Measurements from ENCODE around the gene SLC6A16. TPM values are rescaled to one million over a fixed set of nuclear protein-coding genes. Genes with fewer than 3 reads are reported as not detected.
"Not testable (repeated sequence)": the region's sequence is repeated elsewhere in the genome, so short reads cannot be mapped to it uniquely, and the experiment has no call there.

Gene SLC6A16
- 1 to 10 TPM in 1 of 4 donors, under 1 TPM in 2, not detected in 1; 0.23 to 1.4 (median 0.34) TPM for total RNA-seq

GRCh38 chr19:49324801-49325576 is at the start of gene SLC6A16:
Gene SLC6A16, minus strand, starts transcription at chr19:49325191. Its CDS starts 13,844 bp downstream, at chr19:49311347.
- no peaks in the 10 kb centered on the region for H3K4me1 ChIP-seq
- no peaks in the 10 kb centered on the region for H3K9me3 ChIP-seq
- 94% methylated on average over 32 of the region's 38 CpGs for WGBS
- no peak within 1 kb of the TSS for H3K27ac ChIP-seq
- no peak within 1 kb of the TSS for H3K4me3 ChIP-seq
- H3K36me3 ChIP-seq = no peaks in the 10 kb centered on the region
- no peaks in the 10 kb centered on the region for H3K27me3 ChIP-seq
- DNase-seq (ENCODE audit: low spot score in 2 of 2) = no peak
- TF ChIP-seq POLR2AphosphoS5 (IDR thresholded peaks at IDR 0.05) (no peak), EP300 (IDR thresholded peaks at IDR 0.05) (no peak), POLR2A (IDR thresholded peaks at IDR 0.05) (no peak), CTCF (IDR thresholded peaks at IDR 0.05) (no peak)

- not testable (repeated sequence) for DNase-seq (ENCODE audit: low spot score in 2 of 2); H3K4me1 ChIP-seq; H3K27me3 ChIP-seq; H3K4me3 ChIP-seq; H3K36me3 ChIP-seq; H3K27ac ChIP-seq
- 83% methylated on average over 3 of the region's 3 CpGs for WGBS
- peaks cover 13% of the 10 kb centered on the region for H3K9me3 ChIP-seq
These were observed 48.2 kb upstream of the SLC6A16 start for GRCh38 chr19:49373174-49373573.

GRCh38 chr19:49371184-49371583 is 46.2 kb upstream of the SLC6A16 start:
- Histone ChIP-seq H3K4me3 (no peak overlapping the region), H3K36me3 (no peaks in the 10 kb centered on the region), H3K27me3 (no peaks in the 10 kb centered on the region), H3K4me1 (no peaks in the 10 kb centered on the region), H3K27ac (no peak overlapping the region), H3K9me3 (peaks cover 13% of the 10 kb centered on the region)
- 90% methylated on average over 3 of the region's 3 CpGs for WGBS
- DNase-seq (ENCODE audit: low spot score in 2 of 2) = no peak
- TF ChIP-seq CTCF (IDR thresholded peaks at IDR 0.05) = no peak
- TF ChIP-seq POLR2AphosphoS5 (IDR thresholded peaks at IDR 0.05) = no peak
- no peak for TF ChIP-seq POLR2A (IDR thresholded peaks at IDR 0.05)
- no peak for TF ChIP-seq EP300 (IDR thresholded peaks at IDR 0.05)

GRCh38 chr19:49368711-49369358 is 43.8 kb upstream of the SLC6A16 start:
- H3K36me3 ChIP-seq = no peaks in the 10 kb centered on the region
- H3K9me3 ChIP-seq = peaks cover 13% of the 10 kb centered on the region
- DNase-seq (ENCODE audit: low spot score in 2 of 2) = no peak
- H3K27ac ChIP-seq = no peak overlapping the region
- no peaks in the 10 kb centered on the region for H3K27me3 ChIP-seq
- 82% methylated on average over 5 of the region's 5 CpGs for WGBS
- peaks cover 2% of the 10 kb centered on the region for H3K4me1 ChIP-seq
- TF ChIP-seq CTCF (IDR thresholded peaks at IDR 0.05) (no peak), POLR2A (IDR thresholded peaks at IDR 0.05) (no peak), EP300 (IDR thresholded peaks at IDR 0.05) (no peak), POLR2AphosphoS5 (IDR thresholded peaks at IDR 0.05) (no peak)
- H3K4me3 ChIP-seq = no peak overlapping the region

- H3K4me1 ChIP-seq = peaks cover 29% of the 10 kb centered on the region
- H3K27me3 ChIP-seq = no peaks in the 10 kb centered on the region
- no peak overlapping the region for H3K27ac ChIP-seq
- no peak overlapping the region for H3K4me3 ChIP-seq
- DNase-seq (ENCODE audit: low spot score in 2 of 2) = no peak
- no peak for TF ChIP-seq POLR2A (IDR thresholded peaks at IDR 0.05)
- TF ChIP-seq EP300 (IDR thresholded peaks at IDR 0.05) = no peak
- no peak for TF ChIP-seq POLR2AphosphoS5 (IDR thresholded peaks at IDR 0.05)
- no peak for TF ChIP-seq CTCF (IDR thresholded peaks at IDR 0.05)
- H3K9me3 ChIP-seq = peaks cover 13% of the 10 kb centered on the region
- no peaks in the 10 kb centered on the region for H3K36me3 ChIP-seq
These were observed 41.1 kb upstream of the SLC6A16 start for GRCh38 chr19:49366110-49366509.
